Activated CD8-positive, alpha-beta T cell treated with anti-CD3 and anti-CD28 coated beads, Interleukin-2, amount 10 ng/mL, durations not matched to agents 7 days and 5 days (primary cell): ENCODE results near the gene ANKZF1. TPM values are rescaled to one million over a fixed set of nuclear protein-coding genes. Genes with fewer than 3 reads are reported as not detected.
"Not testable (repeated sequence)": the region's sequence is repeated elsewhere in the genome, so short reads cannot be mapped to it uniquely, and the experiment has no call there.

Experiments used
- ATAC-seq: fragments of 150-1000 bp; cut with Tn5 transposase; one replicate; pipeline ENCODE4 v1.10.0; 2021; ENCODE audit warnings: moderate library complexity
- CTCF ChIA-PET: fragments of 350-600 bp; sonication (Branson Sonifier 250); formaldehyde crosslinking; loops from one replicate; lab custom pipeline; 2021; ENCODE audit warnings: antibody characterized with exemption; lab: Charles Lee
- POLR2A ChIA-PET: fragments of 350-600 bp; sonication (Branson Sonifier 250); formaldehyde crosslinking; loops from one replicate; lab custom pipeline; 2021; ENCODE audit warnings: antibody characterized with exemption; lab: Charles Lee
- DNase-seq: peaks from one replicate; pipeline ENCODE4 v3.0.0-alpha.2; 2020
- H3K27ac Mint-ChIP-seq: one replicate; pipeline ENCODE4 v1.8.0; 2021; ENCODE audit warnings: mild to moderate bottlenecking, mixed read lengths
- H3K27me3 Mint-ChIP-seq: one replicate; pipeline ENCODE4 v1.8.0; 2021; ENCODE audit warnings: low read depth, mixed read lengths
- H3K36me3 Mint-ChIP-seq: one replicate; pipeline ENCODE4 v1.8.0; 2021; ENCODE audit warnings: low read depth, mixed read lengths
- H3K4me1 Mint-ChIP-seq: one replicate; pipeline ENCODE4 v1.8.0; 2021; ENCODE audit warnings: low read depth, mixed read lengths
- H3K4me3 Mint-ChIP-seq: one replicate; pipeline ENCODE4 v1.8.0; 2021; ENCODE audit warnings: mild to moderate bottlenecking, mixed read lengths
- H3K9me3 Mint-ChIP-seq: one replicate; pipeline ENCODE4 v1.8.0; 2022; ENCODE audit warnings: mixed read lengths; ENCODE audit not compliant: insufficient read depth
- total RNA-seq, 2 experiments: library from RNA; stranded (reverse); gene quantifications; one replicate each; pipeline ENCODE4 v1.2.3, GENCODE V29; 2021

ANKZF1 gene
- total RNA-seq, 2 experiments from 2014 or later = 106 to 114 TPM

DNA sequence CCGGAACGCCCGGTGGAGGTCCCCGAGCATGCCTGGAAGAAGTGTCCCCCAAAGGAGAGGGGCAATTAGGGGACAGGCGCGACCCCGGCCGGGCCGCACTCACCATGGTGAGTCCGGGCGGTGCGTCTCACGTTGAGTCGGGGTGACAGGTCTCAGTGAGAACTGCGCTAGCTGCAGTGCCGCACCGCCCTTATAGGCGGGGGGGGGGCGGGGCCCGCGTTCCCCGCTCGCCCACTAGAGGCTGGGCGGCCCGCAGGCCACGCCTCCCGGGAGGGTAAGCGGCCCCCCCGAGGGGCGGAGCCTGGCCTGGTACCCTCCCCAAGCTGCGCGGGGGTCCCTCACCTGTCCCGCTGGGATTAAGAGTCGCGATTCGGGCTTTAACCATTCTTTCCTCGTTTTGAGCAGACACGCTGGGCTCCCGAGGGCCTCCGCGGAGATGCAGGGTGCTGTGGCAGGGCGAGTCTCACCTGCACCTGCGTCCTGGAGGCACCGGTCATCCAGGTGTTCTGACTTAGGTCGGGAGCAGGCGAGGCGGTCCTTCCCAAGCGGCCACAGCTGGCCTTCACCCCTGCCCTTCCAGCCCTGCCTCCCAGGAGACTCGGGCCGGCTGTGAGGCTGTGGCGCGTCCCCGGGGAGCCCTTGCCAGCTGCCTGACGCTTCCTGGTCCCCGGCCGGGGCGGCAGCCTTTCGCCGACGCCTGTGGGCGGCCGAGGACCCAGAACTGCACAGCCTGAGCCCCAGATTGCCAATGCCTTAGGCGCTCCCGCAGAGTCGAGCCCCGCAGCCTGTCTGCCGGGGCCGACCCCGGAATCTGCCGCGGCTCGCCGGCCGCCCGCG lies 24.4 kb downstream of the ANKZF1 start, which contains the start of gene TUBA4A:
TSS of gene TUBA4A (minus strand) at position 166 of the 837 bp plus-strand sequence. CDS start at position 106, 60 bp downstream.
- peaks cover 44% of the 10 kb centered on the region for H3K4me1 Mint-ChIP-seq
- H3K4me3 Mint-ChIP-seq = peak within 1 kb of the TSS; percentile 99
- POLR2A ChIA-PET = interaction anchor here (0.6 to 4.6 kb wide), 25 partner anchors 8 to 847 kb away, joined by 3 to 77 read pairs (median 5); partner anchors contain the start of genes ABCB6, ANKZF1, ATG9A and CNPPD1

DNA sequence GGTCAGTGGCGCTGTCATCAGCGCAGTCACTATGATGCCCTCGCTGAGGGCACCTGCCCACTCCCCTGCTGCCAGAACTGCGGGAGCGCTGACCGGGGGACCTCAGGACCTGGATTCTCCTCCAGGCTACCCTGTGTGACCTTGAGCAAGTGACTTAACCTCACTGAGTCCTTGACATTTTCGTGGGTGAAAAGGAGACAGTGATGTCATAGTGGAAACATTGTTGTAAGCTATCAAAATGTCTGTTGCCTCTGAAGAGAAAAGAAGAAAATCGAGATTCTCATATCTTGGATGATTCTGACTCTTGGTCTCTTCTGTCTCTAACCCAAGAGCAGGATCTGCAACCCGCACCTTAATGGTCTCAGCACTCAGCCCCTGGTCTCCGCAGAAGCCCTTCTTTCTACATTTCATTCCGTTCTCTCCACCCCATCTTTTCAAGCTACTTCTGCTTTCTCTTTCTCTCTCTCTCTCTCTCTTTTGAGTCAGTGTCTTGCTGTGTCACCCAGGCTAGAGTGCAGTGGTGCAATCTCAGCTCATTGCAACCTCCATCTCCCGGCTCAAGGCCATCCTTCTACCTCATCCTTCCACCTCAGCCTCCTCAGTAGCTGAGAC lies 25.1 kb downstream of the ANKZF1 start:
- H3K4me3 Mint-ChIP-seq = peak overlapping the region; percentile 99
- ChIA-PET CTCF (interaction anchor here (0.6 to 6.2 kb wide), 20 partner anchors 9 to 96 kb away, joined by 3 to 79 read pairs (median 5); partner anchors contain the start of genes ABCB6, ANKZF1, ATG9A and DNAJB2), POLR2A (interaction anchor here (0.6 to 4.6 kb wide), 18 partner anchors 9 to 848 kb away, joined by 3 to 77 read pairs (median 6); partner anchors contain the start of genes ABCB6, ANKZF1, ATG9A and CNPPD1)
- H3K27ac Mint-ChIP-seq = peak overlapping the region; percentile 87
- peaks cover 32% of the 10 kb centered on the region for H3K36me3 Mint-ChIP-seq
- DNase-seq = peak; percentile 50
- H3K9me3 Mint-ChIP-seq = no peaks in the 10 kb centered on the region
- ATAC-seq = peak; percentile 12
- peaks cover 37% of the 10 kb centered on the region for H3K4me1 Mint-ChIP-seq
- H3K27me3 Mint-ChIP-seq = peaks cover 5% of the 10 kb centered on the region

More for the DNA sequence above, 24.4 kb downstream of the ANKZF1 start, which contains the start of gene TUBA4A:
- Mint-ChIP-seq H3K9me3 (no peaks in the 10 kb centered on the region), H3K27me3 (no peaks in the 10 kb centered on the region), H3K27ac (peak within 1 kb of the TSS; percentile 100), H3K36me3 (peaks cover 40% of the 10 kb centered on the region)
- DNase-seq (peak; percentile 91), ATAC-seq (peak; percentile 80)
- CTCF ChIA-PET = interaction anchor here (0.9 to 6.2 kb wide), 17 partner anchors 9 to 95 kb away, joined by 3 to 79 read pairs (median 6); partner anchors contain the start of genes ABCB6, ANKZF1, ATG9A and DNAJB2

DNA sequence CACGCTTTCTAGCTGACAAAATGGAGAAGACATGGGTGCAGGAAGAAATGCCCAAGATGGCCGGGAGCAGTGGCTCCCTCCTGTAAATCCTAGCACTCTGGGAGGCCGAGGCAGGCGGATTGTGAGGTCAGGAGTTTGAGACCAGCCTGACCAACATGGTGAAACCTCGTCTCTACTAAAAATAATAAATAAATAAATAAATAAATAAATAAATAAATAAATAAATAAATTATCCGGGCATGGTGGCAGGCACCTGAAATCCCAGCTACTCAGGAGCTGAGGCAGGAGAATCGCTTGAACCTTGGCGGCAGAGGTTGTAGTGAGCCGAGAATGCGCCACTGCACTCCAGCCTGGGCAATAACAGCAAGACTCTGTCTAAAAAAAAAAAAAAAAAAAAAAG lies 29.3 kb downstream of the ANKZF1 start:
- peaks cover 15% of the 10 kb centered on the region for H3K27me3 Mint-ChIP-seq
- POLR2A ChIA-PET = interaction anchor here (0.8 to 1.0 kb wide), 2 partner anchors 11 to 14 kb away, joined by 3 read pairs; partner anchors contain the start of genes GLB1L and STK16
- not testable (repeated sequence) for ATAC-seq, DNase-seq, H3K36me3 Mint-ChIP-seq, H3K4me3 Mint-ChIP-seq, H3K9me3 Mint-ChIP-seq, H3K27ac Mint-ChIP-seq
- CTCF ChIA-PET = interaction anchor here (1.1 to 5.8 kb wide), 4 partner anchors 18 to 88 kb away, joined by 4 to 60 read pairs (median 6); partner anchors contain the start of gene DNAJB2
- H3K4me1 Mint-ChIP-seq = peaks cover 12% of the 10 kb centered on the region

DNA sequence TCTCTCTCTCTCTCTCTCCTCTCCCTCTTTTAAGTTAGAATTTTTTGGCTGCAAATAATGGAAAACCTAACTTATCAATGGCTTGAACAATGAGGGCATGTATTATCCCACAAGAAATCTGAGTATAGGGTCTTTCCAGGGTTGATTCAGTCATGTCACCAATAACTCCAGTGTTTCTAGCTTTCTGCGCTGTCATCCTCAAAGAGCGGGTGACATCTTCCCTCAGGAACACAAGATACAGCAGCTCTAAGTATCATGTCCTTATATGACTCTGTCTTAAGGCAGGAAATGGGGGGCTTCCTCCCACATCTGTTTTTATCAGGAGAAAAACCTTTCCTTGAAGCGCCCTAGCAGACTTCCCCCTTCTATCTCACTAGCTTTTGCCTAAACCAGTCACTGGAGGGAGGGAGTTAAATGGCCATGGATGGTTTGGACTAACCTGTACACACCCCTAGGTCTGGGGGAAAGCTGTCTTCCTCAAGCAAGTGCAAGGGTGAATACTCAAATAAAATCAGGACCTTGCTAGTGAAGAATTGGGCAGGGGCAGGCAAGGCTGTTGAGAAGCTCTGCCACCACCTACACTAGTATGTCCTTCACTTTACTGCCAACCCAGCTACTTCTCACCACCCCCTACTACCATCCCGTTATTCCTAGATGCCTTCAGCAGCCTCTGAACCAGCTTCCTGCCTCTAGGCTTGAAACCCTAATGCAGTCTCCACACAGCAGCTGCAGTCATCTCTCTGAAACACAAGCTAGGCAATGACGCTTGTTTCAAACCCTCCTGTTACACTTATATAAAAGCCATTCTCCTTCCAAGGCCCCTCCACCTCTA lies 31.6 kb downstream of the ANKZF1 start:
- POLR2A ChIA-PET = interaction anchor here (1.0 to 1.4 kb wide), 4 partner anchors 8 to 61 kb away, joined by 3 to 6 read pairs (median 4); partner anchors contain the start of genes ANKZF1, ATG9A and TUBA4B
- Mint-ChIP-seq H3K27ac (no peak overlapping the region), H3K9me3 (no peaks in the 10 kb centered on the region), H3K4me3 (no peak overlapping the region), H3K27me3 (peaks cover 15% of the 10 kb centered on the region), H3K4me1 (peaks cover 4% of the 10 kb centered on the region), H3K36me3 (no peaks in the 10 kb centered on the region)
- no peak for DNase-seq
- ATAC-seq = no peak
- CTCF ChIA-PET = interaction anchor here (0.7 to 3.6 kb wide), 9 partner anchors 13 to 172 kb away, joined by 3 to 23 read pairs (median 3); partner anchors contain the start of genes DNAJB2 and NHEJ1

- no peak overlapping the region for H3K27ac Mint-ChIP-seq
- ATAC-seq = no peak
Measured at GRCh38 chr2:219266232-219266631, 36.6 kb downstream of the ANKZF1 start.

DNA sequence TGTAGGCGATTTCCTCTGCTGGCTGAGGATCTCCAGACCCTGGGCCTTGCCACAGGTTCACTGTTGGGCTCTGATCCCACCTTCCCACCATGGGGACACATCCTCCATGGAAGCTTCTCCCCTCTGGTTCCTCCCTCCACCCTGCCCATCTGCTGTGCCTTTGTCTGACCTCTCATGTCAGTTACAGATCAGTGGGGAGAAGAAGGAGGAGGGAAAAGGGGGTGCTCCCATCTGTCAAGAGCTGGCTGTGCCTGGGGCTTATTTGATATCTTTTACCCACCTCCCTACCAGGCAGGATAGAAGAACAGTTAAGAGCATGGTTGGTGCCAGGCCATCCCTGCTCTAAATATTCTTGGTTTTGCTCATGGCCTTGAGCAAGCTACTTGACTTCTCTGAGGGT lies 37.3 kb downstream of the ANKZF1 start:
- Mint-ChIP-seq H3K9me3 (no peaks in the 10 kb centered on the region), H3K27me3 (peaks cover 5% of the 10 kb centered on the region), H3K36me3 (no peaks in the 10 kb centered on the region), H3K4me3 (no peak overlapping the region), H3K27ac (no peak overlapping the region), H3K4me1 (no peaks in the 10 kb centered on the region)
- no peak for DNase-seq
- ATAC-seq = no peak
- ChIA-PET CTCF (interaction anchor here (1.0 to 4.1 kb wide), 3 partner anchors 11 to 96 kb away, joined by 3 to 18 read pairs (median 7); partner anchors contain the start of gene DNAJB2), POLR2A (interaction anchor here (0.8 kb wide), 1 partner anchor 11 kb away, joined by 3 read pairs; no protein-coding TSS in a partner anchor)

More at GRCh38 chr2:219266232-219266631, 36.6 kb downstream of the ANKZF1 start:
- no peak for DNase-seq
- no peak overlapping the region for H3K4me3 Mint-ChIP-seq
- no peaks in the 10 kb centered on the region for H3K36me3 Mint-ChIP-seq
- H3K9me3 Mint-ChIP-seq = no peaks in the 10 kb centered on the region
- peaks cover under 1% of the 10 kb centered on the region for H3K4me1 Mint-ChIP-seq
- POLR2A ChIA-PET = interaction anchor here (1.0 kb wide), 1 partner anchor 11 kb away, joined by 7 read pairs; the partner anchor contains the start of gene TUBA4A
- peaks cover 7% of the 10 kb centered on the region for H3K27me3 Mint-ChIP-seq
- CTCF ChIA-PET = interaction anchor here (1.7 to 2.0 kb wide), 2 partner anchors 11 to 29 kb away, joined by 7 to 11 read pairs; no protein-coding TSS in a partner anchor

GRCh38 chr2:219268294-219268693 lies 38.7 kb downstream of the ANKZF1 start:
- no peak overlapping the region for H3K4me3 Mint-ChIP-seq
- peaks cover 10% of the 10 kb centered on the region for H3K27me3 Mint-ChIP-seq
- no peaks in the 10 kb centered on the region for H3K9me3 Mint-ChIP-seq
- H3K36me3 Mint-ChIP-seq = no peaks in the 10 kb centered on the region
- no peak overlapping the region for H3K27ac Mint-ChIP-seq
- H3K4me1 Mint-ChIP-seq = no peaks in the 10 kb centered on the region
- ChIA-PET POLR2A (no interaction called here), CTCF (interaction anchor here (2.5 to 4.1 kb wide), 2 partner anchors 10 to 27 kb away, joined by 7 to 18 read pairs; partner anchors contain the start of gene DNAJB2)
- ATAC-seq (no peak), DNase-seq (no peak)

DNA sequence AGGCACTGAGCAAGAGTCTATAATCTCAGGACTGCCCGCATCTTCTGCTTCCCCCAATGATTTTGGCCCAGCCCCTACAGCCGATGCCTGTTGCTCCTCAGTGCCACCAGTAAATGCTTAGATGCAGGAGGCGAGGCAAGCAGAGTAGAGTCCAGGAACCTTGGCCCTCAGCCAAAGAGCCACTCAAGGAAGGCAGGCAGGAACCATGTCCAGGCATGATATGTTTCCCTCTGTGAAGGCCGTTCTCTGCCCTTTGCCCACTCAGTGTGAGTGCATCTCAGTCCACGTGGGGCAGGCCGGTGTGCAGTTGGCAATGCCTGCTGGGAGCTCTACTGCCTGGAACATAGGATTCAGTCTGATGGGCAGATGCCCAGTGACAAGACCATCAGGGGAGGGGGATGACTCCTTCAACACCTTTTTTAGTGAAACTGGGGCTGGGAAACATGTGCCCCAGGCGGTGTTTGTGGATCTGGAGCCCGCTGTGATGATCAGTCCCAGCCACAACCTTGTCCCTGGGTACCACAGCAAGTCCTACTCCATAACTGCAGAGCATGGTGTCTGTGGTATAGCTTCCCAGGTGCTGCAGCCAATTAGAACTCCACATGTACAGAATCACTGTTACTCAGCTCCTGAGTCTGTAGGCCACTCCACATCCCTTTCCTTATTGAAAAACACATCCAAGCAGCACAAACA lies 39.9 kb downstream of the ANKZF1 start:
- DNase-seq (no peak), ATAC-seq (no peak)
- no peaks in the 10 kb centered on the region for H3K36me3 Mint-ChIP-seq
- peaks cover 10% of the 10 kb centered on the region for H3K27me3 Mint-ChIP-seq
- no peaks in the 10 kb centered on the region for H3K9me3 Mint-ChIP-seq
- CTCF ChIA-PET = interaction anchor here (1.1 to 4.1 kb wide), 3 partner anchors 9 to 26 kb away, joined by 4 to 18 read pairs (median 7); partner anchors contain the start of gene DNAJB2
- H3K4me1 Mint-ChIP-seq = no peaks in the 10 kb centered on the region
- POLR2A ChIA-PET = interaction anchor here (1.2 kb wide), 1 partner anchor 9 kb away, joined by 3 read pairs; the partner anchor contains the start of gene DNAJB2
- no peak overlapping the region for H3K27ac Mint-ChIP-seq
- H3K4me3 Mint-ChIP-seq = no peak overlapping the region

DNA sequence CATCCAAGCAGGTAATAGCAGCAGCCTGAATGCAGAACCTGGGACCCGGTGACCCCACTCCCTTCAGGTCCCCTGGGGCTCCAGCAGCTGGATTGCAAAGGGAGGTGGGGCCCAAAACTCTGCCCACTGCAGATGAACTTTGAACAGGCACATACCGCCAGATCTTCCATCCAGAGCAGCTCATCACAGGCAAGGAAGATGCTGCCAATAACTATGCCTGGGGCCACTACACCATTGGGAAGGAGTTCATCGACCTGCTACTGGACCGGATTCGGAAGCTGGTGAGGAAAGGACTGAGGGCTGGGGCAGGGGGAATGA lies 40.4 kb downstream of the ANKZF1 start:
- ATAC-seq = no peak
- DNase-seq = no peak
- H3K27ac Mint-ChIP-seq = no peak overlapping the region
- H3K4me1 Mint-ChIP-seq = no peaks in the 10 kb centered on the region
- H3K36me3 Mint-ChIP-seq = no peaks in the 10 kb centered on the region
- H3K27me3 Mint-ChIP-seq = peaks cover 10% of the 10 kb centered on the region
- H3K9me3 Mint-ChIP-seq = no peaks in the 10 kb centered on the region
- ChIA-PET POLR2A (interaction anchor here (0.5 to 1.2 kb wide), 2 partner anchors 9 to 17 kb away, joined by 3 read pairs; partner anchors contain the start of genes DNAJB2 and TUBA4B), CTCF (interaction anchor here (1.1 to 4.1 kb wide), 2 partner anchors 8 to 10 kb away, joined by 4 to 18 read pairs; partner anchors contain the start of gene DNAJB2)
- no peak overlapping the region for H3K4me3 Mint-ChIP-seq

- H3K27ac Mint-ChIP-seq = no peak overlapping the region
- no peaks in the 10 kb centered on the region for H3K9me3 Mint-ChIP-seq
- DNase-seq (no peak), ATAC-seq (no peak)
- ChIA-PET CTCF (no interaction called here), POLR2A (no interaction called here)
- no peaks in the 10 kb centered on the region for H3K4me1 Mint-ChIP-seq
- H3K36me3 Mint-ChIP-seq = no peaks in the 10 kb centered on the region
- peaks cover 10% of the 10 kb centered on the region for H3K27me3 Mint-ChIP-seq
- no peak overlapping the region for H3K4me3 Mint-ChIP-seq
Measured at GRCh38 chr2:219271021-219271420, 41.4 kb downstream of the ANKZF1 start.
